A673 (cell line): ENCODE data around the gene GPC6.

Source experiments
- EZH2 ChIP-seq: fragments of 200-600 bp; sonication (generic); IDR thresholded peaks from 2 replicates; pipeline ENCODE4 v1.6.1; 2017; ENCODE audit warnings: borderline replicate concordance, low read depth, mild to moderate bottlenecking, mixed read lengths, antibody characterized with exemption, low read length; ENCODE audit not compliant: poor library complexity, severe bottlenecking
- TF ChIP-seq, protein P1 (sequence below): fragments of 300-800, 200-600 bp; sonication (generic); conservative IDR thresholded peaks from 2 replicates; pipeline ENCODE4 v1.5.1; 2017; ENCODE audit warnings: low read depth, mild to moderate bottlenecking, antibody characterized with exemption, low read length, moderate library complexity, mixed read lengths

DNA sequence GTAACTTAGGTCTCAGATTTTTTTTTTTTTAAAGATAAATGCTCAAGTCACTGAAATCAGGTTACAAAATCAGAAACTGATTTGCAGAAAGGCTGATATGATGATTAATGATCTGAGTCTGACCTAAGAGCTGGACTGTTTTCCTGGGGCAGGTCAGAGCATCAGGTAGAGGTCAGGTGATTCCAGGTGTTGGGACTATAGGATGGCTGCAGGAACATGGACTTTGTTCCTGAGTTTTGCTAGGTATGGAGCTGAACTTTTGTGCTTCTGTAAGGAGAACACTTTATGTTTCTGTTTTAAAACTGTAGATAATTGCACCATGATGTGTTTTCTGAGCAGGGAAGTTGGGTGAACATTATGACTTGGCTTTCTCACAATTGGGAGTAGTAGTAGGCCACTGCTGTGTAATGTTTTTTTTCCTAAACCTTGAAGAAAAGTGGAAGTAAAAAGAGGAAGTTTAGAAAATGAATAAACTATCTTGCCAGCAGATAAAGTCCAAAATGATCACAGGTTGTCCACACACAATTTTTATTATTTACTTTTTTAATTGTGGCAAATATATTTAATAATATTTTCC, 955.7 kb downstream of the GPC6 start:
- TF ChIP-seq, protein P1, sequence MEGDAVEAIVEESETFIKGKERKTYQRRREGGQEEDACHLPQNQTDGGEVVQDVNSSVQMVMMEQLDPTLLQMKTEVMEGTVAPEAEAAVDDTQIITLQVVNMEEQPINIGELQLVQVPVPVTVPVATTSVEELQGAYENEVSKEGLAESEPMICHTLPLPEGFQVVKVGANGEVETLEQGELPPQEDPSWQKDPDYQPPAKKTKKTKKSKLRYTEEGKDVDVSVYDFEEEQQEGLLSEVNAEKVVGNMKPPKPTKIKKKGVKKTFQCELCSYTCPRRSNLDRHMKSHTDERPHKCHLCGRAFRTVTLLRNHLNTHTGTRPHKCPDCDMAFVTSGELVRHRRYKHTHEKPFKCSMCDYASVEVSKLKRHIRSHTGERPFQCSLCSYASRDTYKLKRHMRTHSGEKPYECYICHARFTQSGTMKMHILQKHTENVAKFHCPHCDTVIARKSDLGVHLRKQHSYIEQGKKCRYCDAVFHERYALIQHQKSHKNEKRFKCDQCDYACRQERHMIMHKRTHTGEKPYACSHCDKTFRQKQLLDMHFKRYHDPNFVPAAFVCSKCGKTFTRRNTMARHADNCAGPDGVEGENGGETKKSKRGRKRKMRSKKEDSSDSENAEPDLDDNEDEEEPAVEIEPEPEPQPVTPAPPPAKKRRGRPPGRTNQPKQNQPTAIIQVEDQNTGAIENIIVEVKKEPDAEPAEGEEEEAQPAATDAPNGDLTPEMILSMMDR: no peak
- TF ChIP-seq EZH2: no peak
